Neuronal stem cell (in vitro differentiated cells): ENCODE data around the gene TTC28.
"Not testable (repeated sequence)": the region's sequence is repeated elsewhere in the genome, so short reads cannot be mapped to it uniquely, and the experiment has no call there.

ENCODE experiments used
- DNase-seq: peaks from one replicate; pipeline ENCODE4 v3.0.0-alpha.2; 2013; ENCODE audit warnings: low spot score
- H2AFZ ChIP-seq: one replicate; pipeline ENCODE4 v1.6.1; 2013; ENCODE audit warnings: mild to moderate bottlenecking, low read length, inconsistent platforms
- H2AK5ac ChIP-seq: 2 replicates; pipeline ENCODE4 v1.6.1; 2013; ENCODE audit warnings: low read depth, mild to moderate bottlenecking, inconsistent platforms, low read length, moderate library complexity, mixed read lengths
- H2BK120ac ChIP-seq: 2 replicates; pipeline ENCODE4 v1.6.1; 2013; ENCODE audit warnings: low read depth, mild to moderate bottlenecking, inconsistent platforms, low read length, moderate library complexity, mixed read lengths
- H2BK12ac ChIP-seq: one replicate; pipeline ENCODE4 v1.6.1; 2013; ENCODE audit warnings: low read length, inconsistent platforms
- H2BK15ac ChIP-seq: 2 replicates; pipeline ENCODE4 v1.6.1; 2013; ENCODE audit warnings: mild to moderate bottlenecking, low read length, inconsistent platforms, mixed read lengths
- H2BK5ac ChIP-seq: one replicate; pipeline ENCODE4 v1.6.1; 2013; ENCODE audit warnings: inconsistent platforms, mild to moderate bottlenecking, low read length, moderate library complexity
- H3K14ac ChIP-seq: one replicate; pipeline ENCODE4 v1.6.1; 2013; ENCODE audit warnings: low read length, inconsistent platforms
- H3K18ac ChIP-seq: 2 replicates; pipeline ENCODE4 v1.6.1; 2013; ENCODE audit warnings: low read length, inconsistent platforms
- H3K23ac ChIP-seq: 2 replicates; pipeline ENCODE4 v1.6.1; 2013; ENCODE audit warnings: low read depth, mild to moderate bottlenecking, mixed read lengths, low read length, inconsistent platforms; ENCODE audit not compliant: poor library complexity
- H3K27ac ChIP-seq: replicated peaks from 3 replicates; pipeline ENCODE4 v1.5.1; 2013; ENCODE audit warnings: low read length, inconsistent platforms
- H3K27me3 ChIP-seq, 3 experiments: 2 replicates each; pipeline ENCODE4 v1.6.1; 2013; ENCODE audit warnings: low read length in 3 of 3, mild to moderate bottlenecking in 2 of 3, inconsistent platforms in 1 of 3, low read depth in 1 of 3, mixed read lengths in 1 of 3, moderate library complexity in 1 of 3; ENCODE audit not compliant: control insufficient read depth in 3 of 3, insufficient read depth in 3 of 3
- H3K36me3 ChIP-seq, 2 donors: replicated peaks in 1 of 2; 2 replicates each; pipeline ENCODE4 v1.6.1; 2013; ENCODE audit warnings: low read length in 2 of 2; ENCODE audit not compliant: control insufficient read depth in 2 of 2, insufficient read depth in 2 of 2
- H3K4ac ChIP-seq: 2 replicates; pipeline ENCODE4 v1.6.1; 2013; ENCODE audit warnings: inconsistent platforms, mild to moderate bottlenecking, low read length, moderate library complexity
- H3K4me1 ChIP-seq, 2 donors: 1 replicate in 1 of 2; 2 replicates in 1 of 2; pipeline ENCODE4 v1.6.1; 2013; ENCODE audit warnings: low read length in 2 of 2, low read depth in 1 of 2; ENCODE audit not compliant: control insufficient read depth in 2 of 2, insufficient read depth in 1 of 2
- H3K4me2 ChIP-seq: one replicate; pipeline ENCODE4 v1.6.1; 2013; ENCODE audit warnings: mild to moderate bottlenecking, low read length, inconsistent platforms; ENCODE audit not compliant: insufficient read depth, poor library complexity, severe bottlenecking
- H3K4me3 ChIP-seq, 2 donors: 2 replicates each; pipeline ENCODE4 v1.5.1; 2013; ENCODE audit warnings: low read length in 2 of 2, mild to moderate bottlenecking in 2 of 2, inconsistent platforms in 1 of 2, moderate library complexity in 1 of 2
- H3K79me1 ChIP-seq: one replicate; pipeline ENCODE4 v1.6.1; 2013; ENCODE audit warnings: low read depth, mild to moderate bottlenecking, inconsistent platforms, low read length, moderate library complexity
- H3K9ac ChIP-seq: one replicate; pipeline ENCODE4 v1.6.1; 2013; ENCODE audit warnings: mild to moderate bottlenecking, low read depth, low read length, inconsistent platforms; ENCODE audit not compliant: poor library complexity
- H3K9me3 ChIP-seq, 2 donors: replicated peaks in 1 of 2; 2 replicates each; pipeline versions ENCODE3 to v1.6.1; 2013; ENCODE audit warnings: low read length in 2 of 2, mild to moderate bottlenecking in 2 of 2, inconsistent platforms in 1 of 2, low read depth in 1 of 2, mixed read lengths in 1 of 2, moderate library complexity in 1 of 2; ENCODE audit not compliant: control insufficient read depth in 2 of 2, insufficient read depth in 1 of 2
- H4K8ac ChIP-seq: one replicate; pipeline ENCODE4 v1.6.1; 2013; ENCODE audit warnings: low read depth, mild to moderate bottlenecking, inconsistent platforms, low read length, moderate library complexity
- H4K91ac ChIP-seq: one replicate; pipeline ENCODE4 v1.6.1; 2013; ENCODE audit warnings: low read length, low read depth, mild to moderate bottlenecking, inconsistent platforms; ENCODE audit not compliant: poor library complexity
- WGBS, 2 donors: extraction: QIAGEN DNeasy Blood & Tissue Kit; methylation state at CpG; one replicate each; pipeline ENCODE4 v1.1.7; 2013; ENCODE audit warnings: missing lambda C conversion rate in 2 of 2, mixed read lengths in 1 of 2; ENCODE audit not compliant: insufficient read length in 2 of 2, insufficient replicate concordance in 1 of 2; ENCODE audit errors: extremely low coverage in 2 of 2; 5-methylcytosine and 5-hydroxymethylcytosine counted together

TTC28 gene

DNA sequence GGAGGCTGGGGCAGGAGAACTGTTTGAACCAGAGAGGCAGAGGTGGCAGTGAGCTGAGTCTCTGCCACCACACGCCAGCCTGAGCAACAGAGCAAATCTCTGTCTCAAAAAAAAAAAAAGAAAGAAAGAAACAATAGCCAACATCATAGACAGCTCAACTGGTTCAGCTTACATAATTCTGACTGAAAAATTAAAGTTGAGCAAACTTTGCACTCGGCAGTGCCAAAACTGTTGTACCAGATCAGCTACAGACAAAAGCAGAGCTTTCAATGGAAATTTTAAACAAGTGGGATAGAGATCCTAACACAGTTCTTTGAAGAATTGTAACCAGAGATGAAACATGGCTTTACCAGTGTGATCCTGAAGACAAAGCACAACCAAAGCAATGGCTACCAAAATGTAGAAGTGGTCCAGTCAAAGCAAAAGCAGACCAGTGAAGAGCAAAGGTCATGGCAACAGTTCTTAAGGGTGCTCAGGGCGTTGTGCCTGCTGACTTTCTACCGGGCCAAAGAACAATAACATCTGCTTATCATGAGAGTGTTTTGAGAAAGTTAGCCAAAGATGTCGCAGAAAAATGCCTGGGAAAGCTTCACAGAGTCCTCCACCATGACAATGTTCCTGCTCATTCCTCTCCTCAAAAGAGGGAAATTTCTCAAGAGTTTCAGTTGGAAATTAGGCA is 59.3 kb downstream of the TTC28 start:
- no peak for DNase-seq
- no peaks in the 10 kb centered on the region for H3K27me3 ChIP-seq
- WGBS, 2 donors, result no CpG with 5 or more reads among the region's 5 CpGs
- H3K9ac ChIP-seq, result no peak overlapping the region
- H3K36me3 ChIP-seq, result peaks cover 0 to 25% of the 10 kb centered on the region in 2 donors
- H3K23ac ChIP-seq, result no peak overlapping the region
- no peak overlapping the region for H2AK5ac ChIP-seq
- H3K27ac ChIP-seq, result no peak overlapping the region
- H3K4me3 ChIP-seq, result no peak overlapping the region
- no peak overlapping the region for H3K4ac ChIP-seq
- H4K8ac ChIP-seq, result no peak overlapping the region
- peaks cover 1% of the 10 kb centered on the region for H3K79me1 ChIP-seq
- no peak overlapping the region for H3K4me2 ChIP-seq
- H3K18ac ChIP-seq, result no peak overlapping the region
- H3K4me1 ChIP-seq, result peaks cover 0 to 5% of the 10 kb centered on the region in 2 donors
- H2BK12ac ChIP-seq, result no peak overlapping the region
- H3K14ac ChIP-seq, result no peak overlapping the region
- no peak overlapping the region for H2AFZ ChIP-seq
- peaks cover 0 to 9% of the 10 kb centered on the region in 2 donors for H3K9me3 ChIP-seq
- no peak overlapping the region for H2BK5ac ChIP-seq
- H2BK15ac ChIP-seq, result no peak overlapping the region
- no peak overlapping the region for H4K91ac ChIP-seq
- H2BK120ac ChIP-seq, result no peak overlapping the region

DNA sequence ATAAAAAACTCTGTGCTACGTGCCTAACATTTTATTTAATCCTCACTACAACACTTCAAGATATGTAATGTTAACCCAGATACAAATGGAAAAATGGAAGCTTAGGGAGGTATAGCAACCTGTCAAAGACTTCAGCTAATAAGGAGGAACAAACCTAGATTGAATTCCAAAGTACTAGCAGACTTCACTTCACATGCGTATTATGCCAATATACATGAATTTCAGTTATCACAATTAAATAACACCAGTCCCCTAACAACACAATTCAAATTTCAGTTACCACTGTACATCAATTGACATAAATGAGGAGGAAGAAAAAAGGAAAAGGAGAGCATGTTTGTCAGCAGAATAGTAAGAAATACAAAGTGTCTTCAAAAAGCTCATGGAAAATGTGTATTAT is 60.4 kb downstream of the TTC28 start:
- H3K4me1 ChIP-seq, result peaks cover 0 to 5% of the 10 kb centered on the region in 2 donors
- no peak overlapping the region for H4K91ac ChIP-seq
- no peak overlapping the region for H3K4me2 ChIP-seq
- no peak overlapping the region for H2BK15ac ChIP-seq
- no peak overlapping the region for H4K8ac ChIP-seq
- no peak overlapping the region for H3K23ac ChIP-seq
- H3K27ac ChIP-seq, result no peak overlapping the region
- H3K4ac ChIP-seq, result no peak overlapping the region
- H3K14ac ChIP-seq, result no peak overlapping the region
- no peak overlapping the region for H3K18ac ChIP-seq
- no peak overlapping the region for H3K4me3 ChIP-seq
- peaks cover 1% of the 10 kb centered on the region for H3K79me1 ChIP-seq
- H2BK120ac ChIP-seq, result no peak overlapping the region
- no peaks in the 10 kb centered on the region for H3K27me3 ChIP-seq
- H3K9ac ChIP-seq, result no peak overlapping the region
- no peak overlapping the region for H2BK5ac ChIP-seq
- no peak overlapping the region for H2AK5ac ChIP-seq
- peaks cover 0 to 15% of the 10 kb centered on the region in 2 donors for H3K36me3 ChIP-seq
- H3K9me3 ChIP-seq, result peaks cover 0 to 5% of the 10 kb centered on the region in 2 donors
- H2AFZ ChIP-seq, result no peak overlapping the region
- no peak for DNase-seq
- WGBS, 2 donors, result no CpG with 5 or more reads among the region's 2 CpGs
- H2BK12ac ChIP-seq, result no peak overlapping the region

- H2BK12ac ChIP-seq, H3K79me1 ChIP-seq, H3K4me1 ChIP-seq, DNase-seq, H2BK5ac ChIP-seq, H3K14ac ChIP-seq, H3K18ac ChIP-seq, H3K27ac ChIP-seq, H3K4me2 ChIP-seq, H3K9me3 ChIP-seq, H3K9ac ChIP-seq, H2BK120ac ChIP-seq, H3K4ac ChIP-seq, H2AFZ ChIP-seq, H3K4me3 ChIP-seq, H4K8ac ChIP-seq, H2BK15ac ChIP-seq, H3K23ac ChIP-seq, H4K91ac ChIP-seq, H2AK5ac ChIP-seq, H3K27me3 ChIP-seq: not testable (repeated sequence)
- no CpG with 5 or more reads among the region's 4 CpGs for WGBS, 2 donors
- peaks cover 0 to 10% of the 10 kb centered on the region in 2 donors for H3K36me3 ChIP-seq
Measured at GRCh38 chr22:28615423-28615822, 64.2 kb downstream of the TTC28 start.

DNA sequence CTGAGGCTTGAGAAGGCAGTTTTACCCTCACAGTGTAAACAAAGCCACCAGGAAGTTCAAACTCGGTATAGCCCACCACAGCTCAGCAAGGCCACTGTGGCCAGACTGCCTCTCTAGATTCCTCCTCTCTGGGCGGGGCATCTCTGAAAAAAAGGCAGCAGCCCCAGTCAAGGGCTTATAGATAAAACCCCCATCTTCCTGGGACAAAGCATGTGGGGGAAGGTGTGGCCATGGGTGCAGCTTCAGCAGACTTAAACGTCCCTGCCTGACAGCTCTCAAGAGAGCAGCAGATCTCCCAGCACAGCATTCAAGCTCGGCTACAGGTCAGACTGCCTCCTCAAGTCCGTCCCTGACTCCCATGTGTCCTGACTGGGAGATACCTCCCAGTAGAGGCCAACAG is 69.7 kb downstream of the TTC28 start:
- Histone ChIP-seq H3K4me1 (peaks cover 0 to 5% of the 10 kb centered on the region in 2 donors), H3K4me2 (no peak overlapping the region), H3K4ac (no peak overlapping the region), H3K27me3 (no peaks in the 10 kb centered on the region), H3K4me3 (no peak overlapping the region), H2BK12ac (no peak overlapping the region), H3K23ac (no peak overlapping the region), H2AK5ac (no peak overlapping the region), H3K9ac (peak overlapping the region; percentile 21), H2BK15ac (no peak overlapping the region), H3K79me1 (no peaks in the 10 kb centered on the region), H4K91ac (no peak overlapping the region), H3K27ac (no peak overlapping the region), H2AFZ (no peak overlapping the region), H3K14ac (no peak overlapping the region), H3K18ac (peak overlapping the region; percentile 13), H3K9me3 (peaks cover 0 to 11% of the 10 kb centered on the region in 2 donors), H4K8ac (no peak overlapping the region), H3K36me3 (peaks cover 3 to 8% of the 10 kb centered on the region in 2 donors), H2BK5ac (no peak overlapping the region), H2BK120ac (no peak overlapping the region)
- DNase-seq, result no peak
- no CpG with 5 or more reads among the region's 5 CpGs for WGBS, 2 donors
